Activated CD4-positive, CD25-positive, alpha-beta regulatory T cell (primary cell): ENCODE measurements around the gene NEGR1.

Source experiments
- DNase-seq, 4 experiments: peaks; one replicate each; lab custom pipeline; 2025; lab: John Stamatoyannopoulos, UW

The NEGR1 gene

GRCh38 chr1:72230746-72231145, 51.6 kb downstream of the NEGR1 start:
- no peak for DNase-seq

- no peak for DNase-seq
These were observed 52.4 kb downstream of the NEGR1 start for GRCh38 chr1:72229893-72230292.

- no peak for DNase-seq
These were observed 54.7 kb downstream of the NEGR1 start for GRCh38 chr1:72227667-72228066.

- no peak for DNase-seq
These were observed 57.8 kb downstream of the NEGR1 start for GRCh38 chr1:72224506-72224905.

- no peak for DNase-seq
These were observed 60.5 kb downstream of the NEGR1 start for GRCh38 chr1:72221811-72222210.

GRCh38 chr1:72218141-72218739, 64.1 kb downstream of the NEGR1 start:
- no peak for DNase-seq

- no peak for DNase-seq
These were observed 75.3 kb downstream of the NEGR1 start for GRCh38 chr1:72207059-72207458.

GRCh38 chr1:72202761-72203160, 79.6 kb downstream of the NEGR1 start:
- no peak for DNase-seq

GRCh38 chr1:72197786-72198185, 84.6 kb downstream of the NEGR1 start:
- no peak for DNase-seq

GRCh38 chr1:72186733-72187307, 95.5 kb downstream of the NEGR1 start:
- no peak for DNase-seq

- DNase-seq: no peak
These were observed 98.1 kb downstream of the NEGR1 start for GRCh38 chr1:72184099-72184701.

GRCh38 chr1:72182859-72183258, 99.5 kb downstream of the NEGR1 start:
- DNase-seq: no peak

- no peak for DNase-seq
These were observed 104.1 kb downstream of the NEGR1 start for GRCh38 chr1:72178266-72178665.

GRCh38 chr1:72177711-72178110, 104.6 kb downstream of the NEGR1 start:
- DNase-seq: no peak

- no peak for DNase-seq
These were observed 112.1 kb downstream of the NEGR1 start for GRCh38 chr1:72170246-72170645.

- no peak for DNase-seq
These were observed 115.9 kb downstream of the NEGR1 start for GRCh38 chr1:72166426-72166825.

GRCh38 chr1:72150508-72150907, 131.8 kb downstream of the NEGR1 start:
- no peak for DNase-seq

- no peak for DNase-seq
These were observed 140.5 kb downstream of the NEGR1 start for GRCh38 chr1:72141875-72142274.

GRCh38 chr1:72140222-72140621, 142.1 kb downstream of the NEGR1 start:
- no peak for DNase-seq

GRCh38 chr1:72137656-72138055, 144.7 kb downstream of the NEGR1 start:
- no peak for DNase-seq

- no peak for DNase-seq
These were observed 152.5 kb downstream of the NEGR1 start for GRCh38 chr1:72129869-72130268.

- DNase-seq: no peak
These were observed 160.0 kb downstream of the NEGR1 start for GRCh38 chr1:72122099-72122880.

GRCh38 chr1:72119491-72119890, 162.8 kb downstream of the NEGR1 start:
- DNase-seq: no peak
